Left ventricle myocardium inferior (tissue), 1 donor: ENCODE measurements around the gene SLX9. TPM values are rescaled to one million over a fixed set of nuclear protein-coding genes. Genes with fewer than 3 reads are reported as not detected.
A peak's percentile ranks its signal among the peaks of the same experiment; 100 is the strongest.

Experiments used
- DNase-seq: peaks from one replicate; pipeline ENCODE4 v3.0.0-alpha.2; 2020
- H3K27ac ChIP-seq: fragments of 200-600 bp; replicated peaks from 2 replicates; pipeline ENCODE4 v1.8.0; 2021
- H3K27me3 ChIP-seq: fragments of 200-600 bp; 2 replicates; pipeline ENCODE4 v1.8.0; 2021; ENCODE audit warnings: low read depth
- H3K36me3 ChIP-seq: fragments of 200-600 bp; 2 replicates; pipeline ENCODE4 v1.8.0; 2021
- H3K4me1 ChIP-seq: fragments of 200-600 bp; 2 replicates; pipeline ENCODE4 v1.8.0; 2021
- H3K4me3 ChIP-seq: fragments of 200-600 bp; 2 replicates; pipeline ENCODE4 v1.8.0; 2021; ENCODE audit warnings: mild to moderate bottlenecking, moderate library complexity
- H3K9me3 ChIP-seq: fragments of 200-600 bp; replicated peaks from 2 replicates; pipeline ENCODE4 v1.8.0; 2021
- intact Hi-C: fragments of 100-400 bp; cut with micrococcal nuclease; formaldehyde crosslinking; loops from one replicate; pipeline ENCODE4 v1.11.0; 2022
- total RNA-seq: library from RNA; stranded (reverse); fragmentation: NEBNext Ultra II Directional; extraction: Animal tissue kit (Norgen Biotek cat#: 25700); gene quantifications from one replicate; pipeline ENCODE4 v1.2.1, GENCODE V29; 2021
- TF ChIP-seq, protein P1 (sequence below): fragments of 200-600 bp; IDR thresholded peaks from 2 replicates; pipeline ENCODE4 v1.8.0; 2021; ENCODE audit warnings: antibody characterized with exemption, mild to moderate bottlenecking, borderline replicate concordance
- donor health status: DM: no; HTN: yes; CAD: no; lungs with severe emphysema.

The SLX9 gene
- total RNA-seq, 1 donor from 2014 or later: 70.7 TPM

- no peak overlapping the region for H3K4me3 ChIP-seq
- no peaks in the 10 kb centered on the region for H3K9me3 ChIP-seq
- DNase-seq: peak; percentile 19
- TF ChIP-seq, protein P1, sequence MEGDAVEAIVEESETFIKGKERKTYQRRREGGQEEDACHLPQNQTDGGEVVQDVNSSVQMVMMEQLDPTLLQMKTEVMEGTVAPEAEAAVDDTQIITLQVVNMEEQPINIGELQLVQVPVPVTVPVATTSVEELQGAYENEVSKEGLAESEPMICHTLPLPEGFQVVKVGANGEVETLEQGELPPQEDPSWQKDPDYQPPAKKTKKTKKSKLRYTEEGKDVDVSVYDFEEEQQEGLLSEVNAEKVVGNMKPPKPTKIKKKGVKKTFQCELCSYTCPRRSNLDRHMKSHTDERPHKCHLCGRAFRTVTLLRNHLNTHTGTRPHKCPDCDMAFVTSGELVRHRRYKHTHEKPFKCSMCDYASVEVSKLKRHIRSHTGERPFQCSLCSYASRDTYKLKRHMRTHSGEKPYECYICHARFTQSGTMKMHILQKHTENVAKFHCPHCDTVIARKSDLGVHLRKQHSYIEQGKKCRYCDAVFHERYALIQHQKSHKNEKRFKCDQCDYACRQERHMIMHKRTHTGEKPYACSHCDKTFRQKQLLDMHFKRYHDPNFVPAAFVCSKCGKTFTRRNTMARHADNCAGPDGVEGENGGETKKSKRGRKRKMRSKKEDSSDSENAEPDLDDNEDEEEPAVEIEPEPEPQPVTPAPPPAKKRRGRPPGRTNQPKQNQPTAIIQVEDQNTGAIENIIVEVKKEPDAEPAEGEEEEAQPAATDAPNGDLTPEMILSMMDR: no peak
- intact Hi-C loops: loop anchor here (5.0 kb wide), 1 partner anchor 188 kb away; no protein-coding TSS in a partner anchor
- H3K36me3 ChIP-seq: peaks cover 21% of the 10 kb centered on the region
- peak overlapping the region; percentile 85 for H3K27ac ChIP-seq
- H3K4me1 ChIP-seq: peaks cover 89% of the 10 kb centered on the region
- H3K27me3 ChIP-seq: no peaks in the 10 kb centered on the region
Observed at GRCh38 chr21:44949161-44949778, 9.4 kb downstream of the SLX9 start.

- peak; percentile 89 for DNase-seq
- no peaks in the 10 kb centered on the region for H3K27me3 ChIP-seq
- peaks cover 16% of the 10 kb centered on the region for H3K36me3 ChIP-seq
- H3K4me3 ChIP-seq: no peak overlapping the region
- TF ChIP-seq, protein P1: peak; percentile 97
- peaks cover 91% of the 10 kb centered on the region for H3K4me1 ChIP-seq
- intact Hi-C loops: loop anchor here (5.0 kb wide), 1 partner anchor 188 kb away; no protein-coding TSS in a partner anchor
- H3K27ac ChIP-seq: peak overlapping the region; percentile 85
- H3K9me3 ChIP-seq: no peaks in the 10 kb centered on the region
Observed at GRCh38 chr21:44949779-44950198, 10.0 kb downstream of the SLX9 start.

DNA sequence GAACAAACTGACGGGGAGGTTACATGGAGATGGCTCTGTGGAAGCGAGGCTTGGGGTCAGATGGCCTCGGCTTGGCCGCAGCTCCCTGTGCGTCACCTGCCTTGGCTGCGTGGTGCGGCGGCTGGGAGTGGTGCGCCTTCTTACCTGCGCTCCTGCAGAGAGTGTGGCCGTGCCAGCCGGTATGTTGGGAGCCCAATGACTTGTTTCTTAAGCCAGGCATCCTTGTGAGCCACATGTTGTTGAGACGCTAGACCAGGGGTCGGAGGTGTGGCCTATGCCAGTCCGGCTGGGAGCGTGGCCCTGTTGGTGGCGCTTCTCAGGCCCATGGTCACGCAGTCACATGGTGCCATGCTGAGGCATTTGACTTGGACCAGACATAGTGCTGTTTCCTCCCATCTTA is 10.5 kb downstream of the SLX9 start:
- H3K9me3 ChIP-seq: no peaks in the 10 kb centered on the region
- H3K36me3 ChIP-seq: peaks cover 11% of the 10 kb centered on the region
- DNase-seq: peak; percentile 34
- peak overlapping the region; percentile 85 for H3K27ac ChIP-seq
- H3K4me1 ChIP-seq: peaks cover 91% of the 10 kb centered on the region
- no peaks in the 10 kb centered on the region for H3K27me3 ChIP-seq
- TF ChIP-seq, protein P1: no peak
- no peak overlapping the region for H3K4me3 ChIP-seq
- intact Hi-C loops: no loop called here

- intact Hi-C loops: no loop called here
- peak; percentile 19 for DNase-seq
Observed at GRCh38 chr21:44951186-44951915, 11.5 kb downstream of the SLX9 start.

GRCh38 chr21:44952116-44952928 is 12.5 kb downstream of the SLX9 start:
- Histone ChIP-seq H3K27ac (peak overlapping the region; percentile 89), H3K36me3 (peaks cover 10% of the 10 kb centered on the region), H3K27me3 (no peaks in the 10 kb centered on the region), H3K9me3 (no peaks in the 10 kb centered on the region), H3K4me3 (peak overlapping the region; percentile 5), H3K4me1 (peaks cover 92% of the 10 kb centered on the region)
- TF ChIP-seq, protein P1: no peak
- peak; percentile 72 for DNase-seq
- intact Hi-C loops: no loop called here

More at GRCh38 chr21:44951186-44951915, 11.5 kb downstream of the SLX9 start:
- H3K27ac ChIP-seq: peak overlapping the region; percentile 89
- TF ChIP-seq, protein P1: no peak
- peaks cover 92% of the 10 kb centered on the region for H3K4me1 ChIP-seq
- H3K4me3 ChIP-seq: no peak overlapping the region
- H3K36me3 ChIP-seq: peaks cover 6% of the 10 kb centered on the region
- H3K27me3 ChIP-seq: no peaks in the 10 kb centered on the region
- H3K9me3 ChIP-seq: no peaks in the 10 kb centered on the region
